Right forelimb (tissue), 1 donor: ENCODE results near the gene SLC44A5.

Experiments used
- DNase-seq: peaks from one replicate; pipeline ENCODE4 v3.0.0-alpha.2; 2018

Gene SLC44A5

GRCh38 chr1:75588779-75589475, 22.0 kb downstream of the SLC44A5 start:
- DNase-seq, result no peak

- DNase-seq, result no peak
These were observed 23.2 kb downstream of the SLC44A5 start for GRCh38 chr1:75587692-75588091.

- no peak for DNase-seq
These were observed 27.6 kb downstream of the SLC44A5 start for GRCh38 chr1:75583282-75583681.

GRCh38 chr1:75582725-75583261, 28.1 kb downstream of the SLC44A5 start:
- DNase-seq, result no peak

- no peak for DNase-seq
These were observed 31.9 kb downstream of the SLC44A5 start for GRCh38 chr1:75579046-75579445.

GRCh38 chr1:75575837-75576236, 35.1 kb downstream of the SLC44A5 start:
- DNase-seq, result no peak

GRCh38 chr1:75567191-75567590, 43.7 kb downstream of the SLC44A5 start:
- DNase-seq, result no peak

GRCh38 chr1:75559800-75560199, 51.1 kb downstream of the SLC44A5 start:
- no peak for DNase-seq

GRCh38 chr1:75559136-75559535, 51.8 kb downstream of the SLC44A5 start:
- no peak for DNase-seq

GRCh38 chr1:75554870-75555269, 56.0 kb downstream of the SLC44A5 start:
- DNase-seq, result no peak

- DNase-seq, result no peak
These were observed 56.7 kb downstream of the SLC44A5 start for GRCh38 chr1:75554181-75554580.

- DNase-seq, result no peak
These were observed 60.4 kb downstream of the SLC44A5 start for GRCh38 chr1:75550559-75550958.

GRCh38 chr1:75548721-75549480, 62.0 kb downstream of the SLC44A5 start:
- no peak for DNase-seq

- DNase-seq, result no peak
These were observed 67.2 kb downstream of the SLC44A5 start for GRCh38 chr1:75543705-75544104.

- DNase-seq, result no peak
These were observed 67.9 kb downstream of the SLC44A5 start for GRCh38 chr1:75542818-75543570.

- no peak for DNase-seq
These were observed 71.4 kb downstream of the SLC44A5 start for GRCh38 chr1:75539230-75540116.

- DNase-seq, result no peak
These were observed 77.8 kb downstream of the SLC44A5 start for GRCh38 chr1:75533085-75533484.

- no peak for DNase-seq
These were observed 79.3 kb downstream of the SLC44A5 start for GRCh38 chr1:75531570-75531969.

- DNase-seq, result no peak
These were observed 81.4 kb downstream of the SLC44A5 start for GRCh38 chr1:75529488-75529887.

GRCh38 chr1:75528001-75528400, 82.9 kb downstream of the SLC44A5 start:
- no peak for DNase-seq

GRCh38 chr1:75522389-75522788, 88.5 kb downstream of the SLC44A5 start:
- DNase-seq, result no peak

GRCh38 chr1:75521658-75522057, 89.3 kb downstream of the SLC44A5 start:
- no peak for DNase-seq
